Thyroid gland (tissue), 4 donors: ENCODE data around the gene PLCG2. TPM values are rescaled to one million over a fixed set of nuclear protein-coding genes. Genes with fewer than 3 reads are reported as not detected.

Source experiments
- DNase-seq, 2 donors: peaks; one replicate each; pipeline ENCODE4 v3.0.0-alpha.2; 2019
- H3K27ac ChIP-seq, 3 donors: fragments of 200-600 bp; sonication (generic); 1 replicate in 2 of 3; 2 replicates in 1 of 3; pipeline ENCODE4 v1.5.1; 2016 to 2019; ENCODE audit warnings: mild to moderate bottlenecking in 1 of 3, moderate library complexity in 1 of 3
- H3K27me3 ChIP-seq: fragments of 200-600 bp; sonication (generic); one replicate; pipeline ENCODE4 v1.5.1; 2019
- H3K36me3 ChIP-seq, 2 donors: fragments of 200-600 bp; sonication (generic); one replicate each; pipeline ENCODE4 v1.5.1; 2016 to 2019
- H3K4me1 ChIP-seq, 2 donors: fragments of 200-600 bp; sonication (generic); one replicate each; pipeline ENCODE4 v1.5.1; 2017 to 2019
- H3K4me3 ChIP-seq, 3 donors: fragments of 200-600 bp; sonication (generic); replicated peaks in 1 of 3; 1 replicate in 2 of 3; 2 replicates in 1 of 3; pipeline ENCODE4 v1.5.1; 2016; ENCODE audit warnings: mild to moderate bottlenecking in 1 of 3
- H3K9me3 ChIP-seq: fragments of 200-600 bp; sonication (generic); one replicate; pipeline ENCODE4 v1.5.1; 2017
- POLR2A ChIP-seq, 2 donors: fragments of 450-650 bp; IDR thresholded peaks; one replicate each; pipeline ENCODE4 v1.6.1; 2017; ENCODE audit warnings: antibody characterized with exemption in 2 of 2, mild to moderate bottlenecking in 2 of 2, moderate library complexity in 1 of 2
- WGBS, 2 donors: methylation state at CpG; one replicate each; pipeline ENCODE4 v1.1.5; 2017; 5-methylcytosine and 5-hydroxymethylcytosine counted together
- intact Hi-C: fragments of 100-400 bp; cut with DNase I; formaldehyde crosslinking; loops from one replicate; pipeline ENCODE4 v1.15.1; 2023
- total RNA-seq, 4 donors: library from RNA; depleted of rRNA; stranded (reverse); fragments of >200 nt; gene quantifications; one replicate each; pipeline ENCODE4 v1.2.3, GENCODE V29; 2016
- TF ChIP-seq, protein P1 (sequence below), 6 experiments: fragments of 200-600 bp in 3 of 6; fragments of 450-650 bp in 3 of 6; sonication (generic) in 3 of 6; IDR thresholded peaks; one replicate each; pipeline ENCODE4 v1.5.1; 2016 to 2019; ENCODE audit warnings: antibody characterized with exemption in 6 of 6, mild to moderate bottlenecking in 2 of 6, inconsistent platforms in 1 of 6, moderate library complexity in 1 of 6

PLCG2 gene
- total RNA-seq, 4 donors from 2014 or later: 9.2 to 12.1 (median 10.3) TPM

- intact Hi-C loops: no loop called here
Observed at GRCh38 chr16:81787659-81788058, 8.6 kb downstream of the PLCG2 start.

DNA sequence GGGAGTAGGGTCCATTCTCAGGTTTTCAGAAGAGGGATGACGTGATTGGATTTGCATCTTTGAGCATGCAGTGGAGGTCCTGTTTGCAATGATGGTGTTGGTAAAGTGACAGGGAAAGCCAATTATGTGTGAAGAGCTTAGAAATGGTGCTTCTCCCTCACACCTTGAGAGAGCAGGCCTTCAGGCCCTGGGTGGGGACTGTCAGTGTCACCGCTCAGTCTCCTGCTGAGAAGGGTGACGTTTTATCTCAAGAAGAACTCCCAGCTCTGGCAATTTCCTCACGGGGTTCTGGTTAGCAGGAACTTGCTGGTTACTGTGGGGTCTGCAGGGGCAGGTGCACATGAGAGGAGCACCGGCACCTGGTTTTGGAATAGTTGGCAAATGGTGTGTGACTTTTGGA is 11.2 kb downstream of the PLCG2 start:
- Histone ChIP-seq H3K27me3 (no peaks in the 10 kb centered on the region), H3K27ac (no peak overlapping the region), H3K36me3 (no peaks in the 10 kb centered on the region), H3K4me1 (no peaks in the 10 kb centered on the region), H3K9me3 (no peaks in the 10 kb centered on the region), H3K4me3 (no peak overlapping the region)
- DNase-seq: no peak
- 90% methylated on average over 5 of the region's 5 CpGs for WGBS, 2 donors
- intact Hi-C loops: no loop called here
- TF ChIP-seq, protein P1, sequence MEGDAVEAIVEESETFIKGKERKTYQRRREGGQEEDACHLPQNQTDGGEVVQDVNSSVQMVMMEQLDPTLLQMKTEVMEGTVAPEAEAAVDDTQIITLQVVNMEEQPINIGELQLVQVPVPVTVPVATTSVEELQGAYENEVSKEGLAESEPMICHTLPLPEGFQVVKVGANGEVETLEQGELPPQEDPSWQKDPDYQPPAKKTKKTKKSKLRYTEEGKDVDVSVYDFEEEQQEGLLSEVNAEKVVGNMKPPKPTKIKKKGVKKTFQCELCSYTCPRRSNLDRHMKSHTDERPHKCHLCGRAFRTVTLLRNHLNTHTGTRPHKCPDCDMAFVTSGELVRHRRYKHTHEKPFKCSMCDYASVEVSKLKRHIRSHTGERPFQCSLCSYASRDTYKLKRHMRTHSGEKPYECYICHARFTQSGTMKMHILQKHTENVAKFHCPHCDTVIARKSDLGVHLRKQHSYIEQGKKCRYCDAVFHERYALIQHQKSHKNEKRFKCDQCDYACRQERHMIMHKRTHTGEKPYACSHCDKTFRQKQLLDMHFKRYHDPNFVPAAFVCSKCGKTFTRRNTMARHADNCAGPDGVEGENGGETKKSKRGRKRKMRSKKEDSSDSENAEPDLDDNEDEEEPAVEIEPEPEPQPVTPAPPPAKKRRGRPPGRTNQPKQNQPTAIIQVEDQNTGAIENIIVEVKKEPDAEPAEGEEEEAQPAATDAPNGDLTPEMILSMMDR (IDR thresholded peaks at IDR 0.05): no peak
- no peak for TF ChIP-seq POLR2A (IDR thresholded peaks at IDR 0.05)

More at GRCh38 chr16:81787659-81788058, 8.6 kb downstream of the PLCG2 start:
- Histone ChIP-seq H3K27me3 (no peaks in the 10 kb centered on the region), H3K9me3 (no peaks in the 10 kb centered on the region), H3K4me1 (no peaks in the 10 kb centered on the region), H3K36me3 (no peaks in the 10 kb centered on the region), H3K27ac (no peak overlapping the region), H3K4me3 (no peak overlapping the region)
- TF ChIP-seq, protein P1 (IDR thresholded peaks at IDR 0.05): no peak
- DNase-seq: no peak
- WGBS, 2 donors: 71 to 73% methylated on average over 6 of the region's 6 CpGs

DNA sequence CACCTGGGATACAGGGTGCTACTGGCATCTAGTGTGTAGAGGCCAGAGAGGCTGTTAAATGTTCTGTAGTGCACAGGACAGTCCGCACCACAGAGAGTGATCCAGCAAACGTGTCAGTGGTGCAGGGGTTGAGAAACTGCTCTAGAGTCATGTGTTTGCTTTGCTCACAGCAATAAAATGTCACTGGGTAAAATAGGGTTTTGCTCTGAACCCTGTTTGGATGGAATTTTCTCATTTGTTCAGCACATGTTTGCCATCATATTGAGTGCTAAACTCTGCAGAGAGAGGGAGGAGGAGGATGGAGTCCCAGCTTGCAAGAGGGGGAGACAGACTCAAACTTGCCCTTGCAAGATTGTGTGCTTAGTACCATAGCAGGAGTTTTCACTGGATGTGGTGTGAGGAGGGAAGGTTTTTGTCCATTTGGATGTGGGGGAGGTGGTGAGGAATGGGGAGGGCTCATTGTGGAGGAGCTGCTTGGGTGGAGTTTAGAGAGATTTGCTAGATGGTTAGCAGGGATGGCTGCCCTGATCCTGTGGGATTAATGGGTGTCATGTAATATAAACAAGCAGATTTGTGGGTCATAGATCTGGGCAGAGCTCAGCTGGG is 11.8 kb downstream of the PLCG2 start:
- H3K9me3 ChIP-seq: no peaks in the 10 kb centered on the region
- H3K36me3 ChIP-seq: no peaks in the 10 kb centered on the region
- H3K27me3 ChIP-seq: no peaks in the 10 kb centered on the region
- no peaks in the 10 kb centered on the region for H3K4me1 ChIP-seq
- no peak for DNase-seq
- intact Hi-C loops: no loop called here
- 70 to 71% methylated on average over 2 of the region's 2 CpGs for WGBS, 2 donors
- no peak overlapping the region for H3K27ac ChIP-seq
- H3K4me3 ChIP-seq: no peak overlapping the region
- no peak for TF ChIP-seq POLR2A (IDR thresholded peaks at IDR 0.05)
- TF ChIP-seq, protein P1 (IDR thresholded peaks at IDR 0.05): no peak

DNA sequence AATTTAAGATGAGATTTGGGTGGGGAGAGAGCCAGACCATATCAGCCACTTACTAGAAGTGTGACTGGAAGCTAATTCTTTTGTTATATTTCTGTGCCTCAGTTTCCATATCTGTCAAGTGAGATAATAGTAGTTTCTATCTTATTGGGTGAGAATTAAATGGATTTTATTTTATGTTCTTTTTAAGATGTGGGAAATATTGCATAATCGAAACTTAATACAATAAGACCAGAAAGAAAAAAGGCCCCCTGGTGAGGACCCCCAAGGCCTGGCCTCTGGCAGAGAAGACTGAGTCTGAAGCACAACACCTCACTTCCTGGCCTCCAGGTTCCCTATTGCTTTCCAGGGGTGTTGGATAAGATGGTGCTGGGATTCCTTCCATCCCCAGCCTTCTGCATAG is 13.7 kb downstream of the PLCG2 start:
- Histone ChIP-seq H3K27ac (no peak overlapping the region), H3K4me1 (no peaks in the 10 kb centered on the region), H3K4me3 (no peak overlapping the region), H3K36me3 (no peaks in the 10 kb centered on the region), H3K9me3 (no peaks in the 10 kb centered on the region), H3K27me3 (no peaks in the 10 kb centered on the region)
- intact Hi-C loops: no loop called here
- DNase-seq: no peak
- no peak for TF ChIP-seq POLR2A (IDR thresholded peaks at IDR 0.05)
- TF ChIP-seq, protein P1 (IDR thresholded peaks at IDR 0.05): no peak
- WGBS, 2 donors: 95 to 98% methylated on average over 1 of the region's 1 CpG

DNA sequence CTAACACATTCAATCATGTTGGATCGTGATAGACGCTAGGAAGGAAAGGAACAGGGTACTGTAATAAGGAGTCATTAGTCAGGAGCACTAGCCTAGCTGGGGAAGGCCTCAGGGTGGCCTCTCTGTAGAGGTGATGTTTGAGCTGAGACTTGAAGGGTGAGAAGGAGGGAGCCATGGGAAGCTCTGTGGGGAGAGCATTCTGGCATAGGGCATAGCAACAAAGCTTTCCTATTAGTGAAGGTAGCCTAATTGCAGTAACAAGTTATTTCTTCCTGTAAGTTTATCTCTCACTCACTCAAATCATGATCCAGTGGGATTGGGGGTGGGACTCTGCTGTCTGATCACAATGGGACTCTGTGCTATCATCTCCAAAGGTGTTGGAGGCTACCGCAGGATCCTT is 16.1 kb downstream of the PLCG2 start:
- no peak for TF ChIP-seq POLR2A (IDR thresholded peaks at IDR 0.05)
- TF ChIP-seq, protein P1 (IDR thresholded peaks at IDR 0.05): no peak
- Histone ChIP-seq H3K4me1 (no peaks in the 10 kb centered on the region), H3K27ac (no peak overlapping the region), H3K9me3 (no peaks in the 10 kb centered on the region), H3K36me3 (no peaks in the 10 kb centered on the region), H3K27me3 (no peaks in the 10 kb centered on the region), H3K4me3 (no peak overlapping the region)
- WGBS, 2 donors: 89 to 99% methylated on average over 3 of the region's 3 CpGs
- no peak for DNase-seq
- intact Hi-C loops: no loop called here
